Lower leg skin (tissue), 3 donors: ENCODE measurements around the gene IRF2BP1.
"Not testable (repeated sequence)": the region's sequence is repeated elsewhere in the genome, so short reads cannot be mapped to it uniquely, and the experiment has no call there.

Experiments used
- CTCF ChIP-seq, 3 donors: fragments of 450-650 bp; IDR thresholded peaks; one replicate each; pipeline ENCODE4 v1.5.1; 2016; ENCODE audit warnings: antibody characterized with exemption in 3 of 3, mild to moderate bottlenecking in 3 of 3, moderate library complexity in 2 of 3
- POLR2A ChIP-seq, 2 donors: fragments of 450-650 bp; IDR thresholded peaks; one replicate each; pipeline ENCODE4 v1.6.1; 2016 to 2017; ENCODE audit warnings: antibody characterized with exemption in 2 of 2, mild to moderate bottlenecking in 1 of 2, moderate library complexity in 1 of 2

GRCh38 chr19:45867241-45867640, 18.7 kb downstream of the IRF2BP1 start:
- not testable (repeated sequence) for TF ChIP-seq CTCF, POLR2A (IDR thresholded peaks at IDR 0.05)
